Panc1 (cell line): ENCODE measurements around the gene TP63. TPM values are rescaled to one million over a fixed set of nuclear protein-coding genes. Genes with fewer than 3 reads are reported as not detected.

Experiments used
- ATAC-seq: fragments of 200-7000 bp; cut with Tn5 transposase; 2 replicates; pipeline ENCODE4 v1.9.1; 2020; ENCODE audit warnings: mild to moderate bottlenecking, moderate library complexity
- BruUV-seq: library from RNA; stranded (reverse); fragments of 400-500 nt; replicated peaks from 2 replicates; lab custom pipeline; 2021; lab: Mats Ljungman, UMichigan
- CTCF ChIA-PET: fragments of 300-600 bp; sonication (Branson Sonifier 250); formaldehyde crosslinking; loops from one replicate; lab custom pipeline; 2022; ENCODE audit warnings: antibody characterized with exemption; lab: Charles Lee
- POLR2A ChIA-PET: fragments of 300-600 bp; sonication (Branson Sonifier 250); formaldehyde crosslinking; loops from one replicate; lab custom pipeline; 2022; ENCODE audit warnings: antibody characterized with exemption; lab: Charles Lee
- DNase-seq: peaks from one replicate; pipeline ENCODE4 v3.0.0-alpha.2; 2010; ENCODE audit warnings: low read depth, low spot score
- H3K27ac ChIP-seq: 2 replicates; pipeline ENCODE4 v1.5.1; 2011; ENCODE audit warnings: mild to moderate bottlenecking, low read length, inconsistent platforms
- H3K27me3 ChIP-seq: fragments of 200-500 bp; sonication (Bioruptor generic); 2 replicates; pipeline ENCODE4 v1.6.0; 2014; ENCODE audit warnings: low read length, inconsistent platforms; ENCODE audit not compliant: control insufficient read depth, insufficient read depth
- H3K36me3 ChIP-seq: fragments of 200-500 bp; sonication (Bioruptor generic); 2 replicates; pipeline ENCODE4 v1.5.1; 2014; ENCODE audit warnings: inconsistent platforms, mild to moderate bottlenecking, low read length, moderate library complexity; ENCODE audit not compliant: control insufficient read depth, insufficient read depth
- H3K4me1 ChIP-seq: 2 replicates; pipeline ENCODE4 v1.5.1; 2011; ENCODE audit warnings: inconsistent platforms, mild to moderate bottlenecking, low read length, moderate library complexity; ENCODE audit not compliant: control insufficient read depth, insufficient read depth
- H3K4me3 ChIP-seq, 2 experiments: 2 replicates each; pipeline ENCODE4 v1.5.1; 2011 to 2012; ENCODE audit warnings: low read depth in 2 of 2, low read length in 2 of 2, mild to moderate bottlenecking in 2 of 2, inconsistent platforms in 1 of 2, moderate library complexity in 1 of 2
- H3K9me3 ChIP-seq: fragments of 200-500 bp; sonication (Bioruptor generic); 2 replicates; pipeline ENCODE4 v1.5.1; 2014; ENCODE audit warnings: low read depth, mild to moderate bottlenecking, inconsistent platforms, low read length, moderate library complexity; ENCODE audit not compliant: control insufficient read depth, insufficient read depth
- CTCF ChIP-seq: fragments of 450-650 bp; IDR thresholded peaks from 2 replicates; pipeline ENCODE4 v1.5.1; 2017; ENCODE audit warnings: mild to moderate bottlenecking
- POLR2AphosphoS5 ChIP-seq: IDR thresholded peaks from 2 replicates; pipeline ENCODE4 v1.6.1; 2012; ENCODE audit warnings: mild to moderate bottlenecking, low read depth, low read length, moderate library complexity
- REST ChIP-seq, 2 experiments: IDR thresholded peaks; 2 replicates each; pipeline ENCODE4 v1.6.1; 2011 to 2012; ENCODE audit warnings: low read depth in 2 of 2, control low read depth in 1 of 2, low read length in 1 of 2, mild to moderate bottlenecking in 1 of 2, moderate library complexity in 1 of 2; ENCODE audit not compliant: insufficient read depth in 1 of 2
- SIN3A ChIP-seq: IDR thresholded peaks from 2 replicates; pipeline ENCODE4 v1.6.1; 2012; ENCODE audit warnings: low read depth, mild to moderate bottlenecking, low read length, moderate library complexity, borderline replicate concordance; ENCODE audit not compliant: insufficient read depth
- TCF7L2 ChIP-seq: IDR thresholded peaks from 2 replicates; pipeline ENCODE4 v1.6.1; 2011; ENCODE audit warnings: mild to moderate bottlenecking, low read depth, low read length, inconsistent platforms
- in situ Hi-C: cut with HindIII; loops from 2 replicates; pipeline ENCODE4 v1.10.0; 2016; ENCODE audit warnings: low sequenced_read_pairs, low pct_unique_long_range_greater_than_20kb
- intact Hi-C: fragments of 100-400 bp; cut with micrococcal nuclease; formaldehyde crosslinking; loops from one replicate; pipeline ENCODE4 v1.10.0; 2022; ENCODE audit not compliant: unreplicated experiment
- total RNA-seq: library from RNA; stranded (reverse); gene quantifications from one replicate; pipeline ENCODE4 v1.2.1, GENCODE V29; 2021; ENCODE audit not compliant: unreplicated experiment

The TP63 gene
- total RNA-seq, 1 experiment from 2014 or later: 0.51 TPM

GRCh38 chr3:189842681-189843602, 211.8 kb downstream of the TP63 start:
- in situ Hi-C loops: no loop called here
- no peak overlapping the region for H3K27ac ChIP-seq

GRCh38 chr3:189845069-189845468, 213.9 kb downstream of the TP63 start:
- POLR2A ChIA-PET: no interaction called here
- TF ChIP-seq POLR2AphosphoS5 (no peak), SIN3A (no peak), TCF7L2 (no peak), REST (IDR thresholded peaks at IDR 0.05; ENCODE audit: insufficient read depth in 1 of 2, low read depth in 2 of 2, low read length in 1 of 2) (no peak), CTCF (no peak)
- H3K9me3 ChIP-seq: no peaks in the 10 kb centered on the region
- DNase-seq: no peak
- H3K4me1 ChIP-seq: no peaks in the 10 kb centered on the region
- in situ Hi-C loops (no loop called here), intact Hi-C loops (no loop called here)
- CTCF ChIA-PET: interaction anchor here (0.6 kb wide), 1 partner anchor 1702 kb away, joined by 5 read pairs; no protein-coding TSS in a partner anchor
- ATAC-seq: no peak
- H3K27ac ChIP-seq: no peak overlapping the region
- H3K36me3 ChIP-seq: no peaks in the 10 kb centered on the region
- H3K27me3 ChIP-seq: no peaks in the 10 kb centered on the region
- BruUV-seq: no TSS peak
- H3K4me3 ChIP-seq: no peak overlapping the region

More at GRCh38 chr3:189842681-189843602, 211.8 kb downstream of the TP63 start:
- Histone ChIP-seq H3K4me1 (no peaks in the 10 kb centered on the region), H3K4me3 (no peak overlapping the region), H3K9me3 (no peaks in the 10 kb centered on the region), H3K27me3 (no peaks in the 10 kb centered on the region), H3K36me3 (no peaks in the 10 kb centered on the region)
- no peak for TF ChIP-seq REST (IDR thresholded peaks at IDR 0.05; ENCODE audit: insufficient read depth in 1 of 2, low read depth in 2 of 2, low read length in 1 of 2)
- ATAC-seq (no peak), DNase-seq (no peak)
- POLR2A ChIA-PET: no interaction called here
- CTCF ChIA-PET: no interaction called here
- no TSS peak for BruUV-seq
- intact Hi-C loops: no loop called here
